Neural crest cell (in vitro differentiated cells): Measurements from ENCODE around the gene SYNE2. TPM values are rescaled to one million over a fixed set of nuclear protein-coding genes. Genes with fewer than 3 reads are reported as not detected.
A peak's percentile ranks its signal among the peaks of the same experiment; 100 is the strongest.

Source experiments
- DNase-seq: peaks from one replicate; pipeline ENCODE4 v3.0.0; 2021; ENCODE audit warnings: low read depth, mixed read lengths, low spot score
- H3K27ac Mint-ChIP-seq: one replicate; pipeline ENCODE4 v1.8.0; 2021; ENCODE audit warnings: mild to moderate bottlenecking, mixed read lengths; ENCODE audit not compliant: unreplicated experiment
- H3K27me3 Mint-ChIP-seq: 2 replicates; pipeline ENCODE4 v1.8.0; 2021; ENCODE audit warnings: low read depth, mild to moderate bottlenecking, mixed read lengths
- H3K36me3 Mint-ChIP-seq: 2 replicates; pipeline ENCODE4 v1.8.0; 2021; ENCODE audit warnings: low read depth, mild to moderate bottlenecking, mixed read lengths
- H3K4me1 Mint-ChIP-seq: 2 replicates; pipeline ENCODE4 v1.8.0; 2021; ENCODE audit warnings: mixed read lengths
- H3K4me3 Mint-ChIP-seq: one replicate; pipeline ENCODE4 v1.8.0; 2021; ENCODE audit warnings: mild to moderate bottlenecking, mixed read lengths
- H3K9me3 Mint-ChIP-seq: 2 replicates; pipeline ENCODE4 v1.8.0; 2021; ENCODE audit warnings: mixed read lengths
- CTCF ChIP-seq: fragments of 200-600 bp; sonication (generic); conservative IDR thresholded peaks from 2 replicates; pipeline ENCODE4 v1.5.0; 2021; ENCODE audit warnings: antibody characterized with exemption, mild to moderate bottlenecking
- total RNA-seq: library from RNA; stranded (reverse); gene quantifications from 2 replicates; pipeline ENCODE4 v1.2.1, GENCODE V29; 2021

Gene SYNE2
- total RNA-seq, 1 donor from 2014 or later: 84.8 TPM

- Mint-ChIP-seq H3K4me3 (no peak overlapping the region), H3K27ac (no peak overlapping the region), H3K4me1 (no peaks in the 10 kb centered on the region), H3K27me3 (no peaks in the 10 kb centered on the region), H3K36me3 (peaks cover 9% of the 10 kb centered on the region), H3K9me3 (peaks cover 2% of the 10 kb centered on the region)
- no peak for TF ChIP-seq CTCF
- no peak for DNase-seq
Measured at GRCh38 chr14:64095620-64096019, 242.8 kb downstream of the SYNE2 start.

- Mint-ChIP-seq H3K9me3 (peaks cover 2% of the 10 kb centered on the region), H3K27ac (peak overlapping the region; percentile 92), H3K27me3 (no peaks in the 10 kb centered on the region), H3K36me3 (peaks cover 17% of the 10 kb centered on the region), H3K4me1 (no peaks in the 10 kb centered on the region), H3K4me3 (no peak overlapping the region)
- no peak for TF ChIP-seq CTCF
- DNase-seq: no peak
Measured at GRCh38 chr14:64098120-64098519, 245.3 kb downstream of the SYNE2 start.

- no peak overlapping the region for H3K27ac Mint-ChIP-seq
- no peak for TF ChIP-seq CTCF
- DNase-seq: no peak
- H3K9me3 Mint-ChIP-seq: no peaks in the 10 kb centered on the region
- peaks cover 7% of the 10 kb centered on the region for H3K4me1 Mint-ChIP-seq
- no peak overlapping the region for H3K4me3 Mint-ChIP-seq
- no peaks in the 10 kb centered on the region for H3K27me3 Mint-ChIP-seq
- peaks cover 23% of the 10 kb centered on the region for H3K36me3 Mint-ChIP-seq
Measured at GRCh38 chr14:64107438-64107837, 254.6 kb downstream of the SYNE2 start.

GRCh38 chr14:64109819-64110554, 257.2 kb downstream of the SYNE2 start:
- Mint-ChIP-seq H3K4me1 (no peaks in the 10 kb centered on the region), H3K27me3 (no peaks in the 10 kb centered on the region), H3K9me3 (no peaks in the 10 kb centered on the region), H3K27ac (no peak overlapping the region), H3K36me3 (peaks cover 7% of the 10 kb centered on the region), H3K4me3 (no peak overlapping the region)
- no peak for TF ChIP-seq CTCF
- no peak for DNase-seq

- DNase-seq: no peak
- no peak overlapping the region for H3K4me3 Mint-ChIP-seq
- TF ChIP-seq CTCF: no peak
- no peaks in the 10 kb centered on the region for H3K27me3 Mint-ChIP-seq
- H3K4me1 Mint-ChIP-seq: no peaks in the 10 kb centered on the region
- peaks cover 5% of the 10 kb centered on the region for H3K36me3 Mint-ChIP-seq
- no peaks in the 10 kb centered on the region for H3K9me3 Mint-ChIP-seq
- H3K27ac Mint-ChIP-seq: no peak overlapping the region
Measured at GRCh38 chr14:64110802-64111201, 258.0 kb downstream of the SYNE2 start.
